Measurements from ENCODE around the gene OSBPL8. TPM values are rescaled to one million over a fixed set of nuclear protein-coding genes. Genes with fewer than 3 reads are reported as not detected.

The OSBPL8 gene
- total and polyA plus RNA-seq, 10 of the 15 experiments (the other 5 are each of a cell fraction or from before 2014, with no cell fraction given): 10.4 to 58.0 (median 32.0) TPM

DNA sequence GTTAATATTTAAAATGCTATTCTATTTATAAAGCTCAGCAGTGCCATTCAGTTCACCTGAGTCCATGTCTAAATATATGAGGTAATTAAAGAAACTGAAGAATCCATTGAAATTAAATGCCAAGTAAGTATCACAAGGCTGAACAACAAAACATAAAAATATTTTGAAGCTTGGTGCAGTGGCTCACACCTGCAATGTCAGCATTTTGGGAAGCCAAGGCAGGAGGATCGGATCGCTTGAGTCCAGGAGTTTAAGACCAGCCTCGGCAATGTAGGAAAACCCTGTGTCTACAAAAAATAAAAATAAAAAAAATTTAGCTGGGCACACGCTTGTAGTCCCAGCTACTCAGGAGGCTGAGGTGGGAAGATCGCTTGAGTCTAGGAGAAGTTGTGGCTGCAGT is 101.8 kb downstream of the OSBPL8 start:
- BruUV-seq (replicated peaks): no TSS peak
- ATAC-seq (no peak), FAIRE-seq (no peak), DNase-seq (ENCODE audit: low read depth, low spot score) (no peak)
- intact Hi-C loops (cut with micrococcal nuclease; ENCODE audit: unreplicated experiment): loop anchor here (2.0 to 10.0 kb wide), 5 partner anchors 129 to 1123 kb away; partner anchors contain the start of genes CAPS2, GLIPR1L1 and NAP1L1
- H3K4me2 ChIP-seq (ENCODE audit: control insufficient read depth, insufficient read depth): no peak overlapping the region
- RAD21 ChIA-PET (ENCODE audit: unreplicated experiment): interaction anchor here (1.1 kb wide), 1 partner anchor 428 kb away, joined by 3 read pairs; no protein-coding TSS in a partner anchor
- POLR2A ChIA-PET: interaction anchor here (0.8 to 1.1 kb wide), 3 partner anchors 12 to 378 kb away, joined by 3 read pairs; no protein-coding TSS in a partner anchor
- no peaks in the 10 kb centered on the region for H3K4me1 ChIP-seq (ENCODE audit: control insufficient read depth, insufficient read depth, low read length)
- TF ChIP-seq, protein P1, sequence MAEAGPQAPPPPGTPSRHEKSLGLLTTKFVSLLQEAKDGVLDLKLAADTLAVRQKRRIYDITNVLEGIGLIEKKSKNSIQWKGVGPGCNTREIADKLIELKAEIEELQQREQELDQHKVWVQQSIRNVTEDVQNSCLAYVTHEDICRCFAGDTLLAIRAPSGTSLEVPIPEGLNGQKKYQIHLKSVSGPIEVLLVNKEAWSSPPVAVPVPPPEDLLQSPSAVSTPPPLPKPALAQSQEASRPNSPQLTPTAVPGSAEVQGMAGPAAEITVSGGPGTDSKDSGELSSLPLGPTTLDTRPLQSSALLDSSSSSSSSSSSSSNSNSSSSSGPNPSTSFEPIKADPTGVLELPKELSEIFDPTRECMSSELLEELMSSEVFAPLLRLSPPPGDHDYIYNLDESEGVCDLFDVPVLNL (IDR thresholded peaks at IDR 0.05; ENCODE audit: low read depth, low read length): no peak
- no peak for TF ChIP-seq STAT3 (IDR thresholded peaks at IDR 0.05; ENCODE audit: low read depth, low read length)
- no peak for TF ChIP-seq ESRRA (IDR thresholded peaks at IDR 0.05; ENCODE audit: low read length)
- H3K9me3 ChIP-seq (replicated peaks; ENCODE audit: control insufficient read depth, insufficient read depth, low read length): no peaks in the 10 kb centered on the region
- H3K4me3 ChIP-seq: no peak overlapping the region
- H3K27ac ChIP-seq (ENCODE audit: control insufficient read depth, insufficient read depth): no peak overlapping the region
- WGBS (ENCODE audit: insufficient coverage, insufficient replicate concordance, low lambda C conversion rate, missing lambda C conversion rate): 78% methylated on average over 5 of the region's 5 CpGs
- no peak overlapping the region for H2AFZ ChIP-seq (ENCODE audit: control insufficient read depth, low read depth, low read length)
- no peaks in the 10 kb centered on the region for H3K27me3 ChIP-seq (replicated peaks in 1 of 2; ENCODE audit: control insufficient read depth in 2 of 2, insufficient read depth in 2 of 2, low read length in 1 of 2)
- no peaks in the 10 kb centered on the region for H4K20me1 ChIP-seq (ENCODE audit: control insufficient read depth, insufficient read depth)
- H3K79me2 ChIP-seq (ENCODE audit: control insufficient read depth, insufficient read depth, low read length): no peaks in the 10 kb centered on the region
- in situ Hi-C loops (cut with MboI): no loop called here
- CTCF ChIA-PET: interaction anchor here (0.6 to 5.1 kb wide), 6 partner anchors 12 to 930 kb away, joined by 3 to 50 read pairs (median 10); no protein-coding TSS in a partner anchor
- no peaks in the 10 kb centered on the region for H3K36me3 ChIP-seq (ENCODE audit: control insufficient read depth in 2 of 2, insufficient read depth in 2 of 2, low read length in 1 of 2)
- SMC1A ChIA-PET (ENCODE audit: uncharacterized antibody, unreplicated experiment): interaction anchor here (1.7 to 3.4 kb wide), 6 partner anchors 11 to 931 kb away, joined by 3 to 18 read pairs (median 12); partner anchors contain the start of gene BBS10
- no peak overlapping the region for H3K9ac ChIP-seq (ENCODE audit: control insufficient read depth, insufficient read depth, low read length)

DNA sequence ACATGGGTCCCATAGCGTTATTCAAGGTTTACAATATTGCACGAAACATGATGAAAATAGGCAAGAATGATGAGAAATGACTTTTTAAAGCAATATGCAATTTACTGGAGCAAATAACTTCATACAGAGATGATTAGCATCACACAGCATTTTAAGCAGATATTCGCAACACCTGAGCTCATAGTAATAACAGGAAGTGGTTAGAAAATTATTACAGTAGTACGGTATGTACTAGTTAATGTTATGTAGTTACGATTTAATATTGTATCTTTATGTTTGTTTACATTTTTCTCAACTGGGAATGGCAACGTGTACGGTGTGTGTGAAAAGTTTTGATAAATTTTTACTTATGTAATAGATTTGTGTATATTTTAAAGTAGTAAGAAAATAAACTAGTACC is 102.6 kb downstream of the OSBPL8 start:
- TF ChIP-seq, protein P2, sequence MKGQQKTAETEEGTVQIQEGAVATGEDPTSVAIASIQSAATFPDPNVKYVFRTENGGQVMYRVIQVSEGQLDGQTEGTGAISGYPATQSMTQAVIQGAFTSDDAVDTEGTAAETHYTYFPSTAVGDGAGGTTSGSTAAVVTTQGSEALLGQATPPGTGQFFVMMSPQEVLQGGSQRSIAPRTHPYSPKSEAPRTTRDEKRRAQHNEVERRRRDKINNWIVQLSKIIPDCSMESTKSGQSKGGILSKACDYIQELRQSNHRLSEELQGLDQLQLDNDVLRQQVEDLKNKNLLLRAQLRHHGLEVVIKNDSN (IDR thresholded peaks at IDR 0.05; ENCODE audit: borderline replicate concordance, extremely low read length, insufficient read depth, low read depth, low read length): no peak
- TF ChIP-seq KDM1A (IDR thresholded peaks at IDR 0.05; ENCODE audit: borderline replicate concordance): no peak
- CTCF ChIA-PET: interaction anchor here (0.6 to 5.1 kb wide), 19 partner anchors 11 to 973 kb away, joined by 3 to 50 read pairs (median 7); partner anchors contain the start of gene BBS10
- Histone ChIP-seq H3K4me1 (ENCODE audit: control insufficient read depth, insufficient read depth, low read length) (no peaks in the 10 kb centered on the region), H3K4me3 (no peak overlapping the region), H3K9me3 (replicated peaks; ENCODE audit: control insufficient read depth, insufficient read depth, low read length) (no peaks in the 10 kb centered on the region), H2AFZ (ENCODE audit: control insufficient read depth, low read depth, low read length) (no peak overlapping the region), H3K27ac (ENCODE audit: control insufficient read depth, insufficient read depth) (no peak overlapping the region), H3K79me2 (ENCODE audit: control insufficient read depth, insufficient read depth, low read length) (no peaks in the 10 kb centered on the region), H3K36me3 (ENCODE audit: control insufficient read depth in 2 of 2, insufficient read depth in 2 of 2, low read length in 1 of 2) (no peaks in the 10 kb centered on the region), H3K27me3 (replicated peaks in 1 of 2; ENCODE audit: control insufficient read depth in 2 of 2, insufficient read depth in 2 of 2, low read length in 1 of 2) (no peaks in the 10 kb centered on the region), H3K9ac (ENCODE audit: control insufficient read depth, insufficient read depth, low read length) (no peak overlapping the region), H3K4me2 (ENCODE audit: control insufficient read depth, insufficient read depth) (no peak overlapping the region), H4K20me1 (ENCODE audit: control insufficient read depth, insufficient read depth) (no peaks in the 10 kb centered on the region)
- SMC1A ChIA-PET (ENCODE audit: uncharacterized antibody, unreplicated experiment): interaction anchor here (1.0 to 3.4 kb wide), 14 partner anchors 12 to 973 kb away, joined by 3 to 18 read pairs (median 4); partner anchors contain the start of gene BBS10
- RAD21 ChIA-PET (ENCODE audit: unreplicated experiment): interaction anchor here (1.0 to 2.6 kb wide), 10 partner anchors 12 to 973 kb away, joined by 3 to 21 read pairs (median 5); partner anchors contain the start of gene PHLDA1
- BruUV-seq (replicated peaks): no TSS peak
- 90% methylated on average over 7 of the region's 7 CpGs for WGBS (ENCODE audit: insufficient coverage, insufficient replicate concordance, low lambda C conversion rate, missing lambda C conversion rate)
- in situ Hi-C loops (cut with MboI): no loop called here
- intact Hi-C loops (cut with micrococcal nuclease; ENCODE audit: unreplicated experiment): loop anchor here (5.0 to 10.0 kb wide), 4 partner anchors 300 to 1122 kb away; partner anchors contain the start of genes CAPS2, GLIPR1L1 and NAP1L1
- no peak for DNase-seq (ENCODE audit: low read depth, low spot score)
- POLR2A ChIA-PET: interaction anchor here (0.8 kb wide), 2 partner anchors 109 to 378 kb away, joined by 3 to 4 read pairs; partner anchors contain the start of gene BBS10
- no peak for FAIRE-seq
- ATAC-seq: no peak

All from GM12878 (cell line).